Stimulated activated CD8-positive, alpha-beta memory T cell treated with anti-CD3 and anti-CD28 coated beads, Interleukin-4, amount 100 ng/mL, for 4 hours (primary cell): ENCODE data around the gene TXNDC2.

ENCODE experiments used
- DNase-seq, 2 donors: peaks; one replicate each; pipeline ENCODE4 v3.0.0-alpha.2; 2020; ENCODE audit warnings: low read depth in 2 of 2, low spot score in 1 of 2

The TXNDC2 gene

GRCh38 chr18:9930299-9930884 lies 44.6 kb downstream of the TXNDC2 start:
- DNase-seq = no peak

- no peak for DNase-seq
Observed at GRCh38 chr18:9931146-9931545, 45.4 kb downstream of the TXNDC2 start.

GRCh38 chr18:9931678-9932077 lies 45.9 kb downstream of the TXNDC2 start:
- no peak for DNase-seq

GRCh38 chr18:9933865-9934264 lies 48.1 kb downstream of the TXNDC2 start:
- DNase-seq = no peak

GRCh38 chr18:9934274-9934673 lies 48.5 kb downstream of the TXNDC2 start:
- no peak for DNase-seq
